H4 (cell line): ENCODE results near the gene INTS6. TPM values are rescaled to one million over a fixed set of nuclear protein-coding genes. Genes with fewer than 3 reads are reported as not detected.

ENCODE experiments used
- DNase-seq: peaks from one replicate; pipeline ENCODE4 v3.0.0-alpha.2; 2015; ENCODE audit warnings: low spot score
- total RNA-seq: library from RNA; depleted of rRNA; stranded (reverse); fragments of >200 nt; shearing (Covaris generic); gene quantifications from 2 replicates; pipeline ENCODE4 v1.2.3, GENCODE V29; 2014; rRNA removed

Gene INTS6
- total RNA-seq, 1 experiment from 2014 or later, result 18.6 TPM

GRCh38 chr13:51318876-51319275, 134.0 kb downstream of the INTS6 start:
- DNase-seq, result no peak

- DNase-seq, result no peak
Observed at GRCh38 chr13:51318015-51318414, 134.8 kb downstream of the INTS6 start.

GRCh38 chr13:51317262-51317661, 135.6 kb downstream of the INTS6 start:
- DNase-seq, result no peak

GRCh38 chr13:51313619-51314018, 139.2 kb downstream of the INTS6 start:
- no peak for DNase-seq

- no peak for DNase-seq
Observed at GRCh38 chr13:51311957-51312520, 140.8 kb downstream of the INTS6 start.

Other genes with a start within 250 kb of the INTS6 start
- 0.55 and 1.0 TPM in 2 replicates for gene FAM124A, start 230.6 kb downstream of the INTS6 start, total RNA-seq
- not detected in 2 replicates for gene SERPINE3, start 113.3 kb downstream of the INTS6 start, total RNA-seq
- 0.68 and 1.3 TPM in 2 replicates for gene WDFY2, start 131.4 kb upstream of the INTS6 start, total RNA-seq